ENCODE measurements around the gene ACBD6.
A peak's percentile ranks its signal among the peaks of the same experiment; 100 is the strongest.

Gene ACBD6

GRCh38 chr1:180533266-180533987 is 31.1 kb upstream of the ACBD6 start:
- H3K36me3 Mint-ChIP-seq, result no peaks in the 10 kb centered on the region
- peaks cover 6% of the 10 kb centered on the region for H3K4me1 Mint-ChIP-seq
- H3K27ac Mint-ChIP-seq, result no peak overlapping the region
- no peak overlapping the region for H3K4me3 Mint-ChIP-seq
- no peaks in the 10 kb centered on the region for H3K9me3 Mint-ChIP-seq
- peak; percentile 79 for ATAC-seq
- H3K27me3 Mint-ChIP-seq, result peaks cover 7% of the 10 kb centered on the region

GRCh38 chr1:180532854-180533253 is 30.5 kb upstream of the ACBD6 start:
- H3K4me3 Mint-ChIP-seq, result no peak overlapping the region
- peaks cover 6% of the 10 kb centered on the region for H3K4me1 Mint-ChIP-seq
- peaks cover 1% of the 10 kb centered on the region for H3K27me3 Mint-ChIP-seq
- H3K27ac Mint-ChIP-seq, result no peak overlapping the region
- ATAC-seq, result no peak
- H3K36me3 Mint-ChIP-seq, result no peaks in the 10 kb centered on the region
- no peaks in the 10 kb centered on the region for H3K9me3 Mint-ChIP-seq

- H3K27ac Mint-ChIP-seq, result no peak overlapping the region
- no peak overlapping the region for H3K4me3 Mint-ChIP-seq
- peaks cover 11% of the 10 kb centered on the region for H3K4me1 Mint-ChIP-seq
- no peak for ATAC-seq
- no peaks in the 10 kb centered on the region for H3K27me3 Mint-ChIP-seq
- H3K36me3 Mint-ChIP-seq, result no peaks in the 10 kb centered on the region
- H3K9me3 Mint-ChIP-seq, result no peaks in the 10 kb centered on the region
Observed at GRCh38 chr1:180530501-180530900, 28.1 kb upstream of the ACBD6 start.

GRCh38 chr1:180528868-180529470 is 26.6 kb upstream of the ACBD6 start:
- Mint-ChIP-seq H3K36me3 (no peaks in the 10 kb centered on the region), H3K27me3 (no peaks in the 10 kb centered on the region), H3K9me3 (no peaks in the 10 kb centered on the region), H3K4me1 (peaks cover 23% of the 10 kb centered on the region), H3K4me3 (no peak overlapping the region), H3K27ac (no peak overlapping the region)
- no peak for ATAC-seq

GRCh38 chr1:180527101-180527669 is 24.8 kb upstream of the ACBD6 start:
- H3K36me3 Mint-ChIP-seq, result no peaks in the 10 kb centered on the region
- no peak overlapping the region for H3K27ac Mint-ChIP-seq
- no peak for ATAC-seq
- H3K4me1 Mint-ChIP-seq, result peaks cover 17% of the 10 kb centered on the region
- H3K9me3 Mint-ChIP-seq, result no peaks in the 10 kb centered on the region
- H3K4me3 Mint-ChIP-seq, result no peak overlapping the region
- no peaks in the 10 kb centered on the region for H3K27me3 Mint-ChIP-seq

- Mint-ChIP-seq H3K27ac (peak overlapping the region; percentile 66), H3K36me3 (no peaks in the 10 kb centered on the region), H3K4me1 (peaks cover 17% of the 10 kb centered on the region), H3K4me3 (peak overlapping the region; percentile 11), H3K27me3 (no peaks in the 10 kb centered on the region), H3K9me3 (no peaks in the 10 kb centered on the region)
- ATAC-seq, result no peak
Observed at GRCh38 chr1:180525715-180526039, 23.3 kb upstream of the ACBD6 start.

- no peak overlapping the region for H3K4me3 Mint-ChIP-seq
- no peaks in the 10 kb centered on the region for H3K27me3 Mint-ChIP-seq
- H3K27ac Mint-ChIP-seq, result peak overlapping the region; percentile 66
- H3K36me3 Mint-ChIP-seq, result no peaks in the 10 kb centered on the region
- H3K9me3 Mint-ChIP-seq, result no peaks in the 10 kb centered on the region
- peaks cover 17% of the 10 kb centered on the region for H3K4me1 Mint-ChIP-seq
- ATAC-seq, result peak; percentile 31
Observed at GRCh38 chr1:180524915-180525714, 22.7 kb upstream of the ACBD6 start.

GRCh38 chr1:180524160-180524914 is 22.0 kb upstream of the ACBD6 start:
- ATAC-seq, result no peak
- no peak overlapping the region for H3K27ac Mint-ChIP-seq
- H3K4me3 Mint-ChIP-seq, result no peak overlapping the region
- H3K4me1 Mint-ChIP-seq, result peaks cover 17% of the 10 kb centered on the region
- no peaks in the 10 kb centered on the region for H3K36me3 Mint-ChIP-seq
- H3K27me3 Mint-ChIP-seq, result no peaks in the 10 kb centered on the region
- no peaks in the 10 kb centered on the region for H3K9me3 Mint-ChIP-seq

- Mint-ChIP-seq H3K4me1 (peaks cover 17% of the 10 kb centered on the region), H3K9me3 (no peaks in the 10 kb centered on the region), H3K4me3 (no peak overlapping the region), H3K27me3 (no peaks in the 10 kb centered on the region), H3K36me3 (no peaks in the 10 kb centered on the region), H3K27ac (no peak overlapping the region)
- ATAC-seq, result no peak
Observed at GRCh38 chr1:180522213-180522515, 19.8 kb upstream of the ACBD6 start.

GRCh38 chr1:180521474-180522212 is 19.3 kb upstream of the ACBD6 start:
- no peaks in the 10 kb centered on the region for H3K36me3 Mint-ChIP-seq
- H3K27me3 Mint-ChIP-seq, result no peaks in the 10 kb centered on the region
- H3K9me3 Mint-ChIP-seq, result no peaks in the 10 kb centered on the region
- H3K4me3 Mint-ChIP-seq, result no peak overlapping the region
- H3K27ac Mint-ChIP-seq, result no peak overlapping the region
- H3K4me1 Mint-ChIP-seq, result peaks cover 17% of the 10 kb centered on the region
- ATAC-seq, result no peak

- peaks cover 6% of the 10 kb centered on the region for H3K4me1 Mint-ChIP-seq
- no peaks in the 10 kb centered on the region for H3K36me3 Mint-ChIP-seq
- no peak overlapping the region for H3K27ac Mint-ChIP-seq
- no peaks in the 10 kb centered on the region for H3K9me3 Mint-ChIP-seq
- H3K27me3 Mint-ChIP-seq, result no peaks in the 10 kb centered on the region
- no peak overlapping the region for H3K4me3 Mint-ChIP-seq
- ATAC-seq, result no peak
Observed at GRCh38 chr1:180519846-180520245, 17.5 kb upstream of the ACBD6 start.

- ATAC-seq, result peak; percentile 83
- Mint-ChIP-seq H3K27ac (no peak overlapping the region), H3K4me3 (no peak overlapping the region), H3K4me1 (no peaks in the 10 kb centered on the region), H3K9me3 (no peaks in the 10 kb centered on the region), H3K27me3 (peaks cover 22% of the 10 kb centered on the region), H3K36me3 (no peaks in the 10 kb centered on the region)
Observed at GRCh38 chr1:180515857-180516388, 13.5 kb upstream of the ACBD6 start.

- H3K27ac Mint-ChIP-seq, result no peak overlapping the region
- H3K36me3 Mint-ChIP-seq, result no peaks in the 10 kb centered on the region
- H3K4me3 Mint-ChIP-seq, result no peak overlapping the region
- no peaks in the 10 kb centered on the region for H3K9me3 Mint-ChIP-seq
- H3K27me3 Mint-ChIP-seq, result peaks cover 28% of the 10 kb centered on the region
- no peaks in the 10 kb centered on the region for H3K4me1 Mint-ChIP-seq
- no peak for ATAC-seq
Observed at GRCh38 chr1:180515364-180515763, 13.0 kb upstream of the ACBD6 start.

GRCh38 chr1:180513531-180513930 is 11.2 kb upstream of the ACBD6 start:
- H3K27ac Mint-ChIP-seq, result no peak overlapping the region
- H3K27me3 Mint-ChIP-seq, result peaks cover 29% of the 10 kb centered on the region
- ATAC-seq, result no peak
- H3K36me3 Mint-ChIP-seq, result no peaks in the 10 kb centered on the region
- H3K9me3 Mint-ChIP-seq, result no peaks in the 10 kb centered on the region
- no peaks in the 10 kb centered on the region for H3K4me1 Mint-ChIP-seq
- H3K4me3 Mint-ChIP-seq, result no peak overlapping the region
